Mesothelial cell of epicardium (in vitro differentiated cells): Measurements from ENCODE around the gene PIH1D2. TPM values are rescaled to one million over a fixed set of nuclear protein-coding genes. Genes with fewer than 3 reads are reported as not detected.
A peak's percentile ranks its signal among the peaks of the same experiment; 100 is the strongest.
"Not testable (repeated sequence)": the region's sequence is repeated elsewhere in the genome, so short reads cannot be mapped to it uniquely, and the experiment has no call there.

Source experiments
- DNase-seq, 2 experiments: peaks; one replicate each; pipeline ENCODE4 v3.0.0; 2021; ENCODE audit warnings: low spot score in 2 of 2; ENCODE audit not compliant: unreplicated experiment in 2 of 2
- H3K27ac Mint-ChIP-seq: 2 replicates; pipeline ENCODE4 v1.8.0; 2021; ENCODE audit warnings: mixed read lengths
- H3K27me3 Mint-ChIP-seq: 2 replicates; pipeline ENCODE4 v1.8.0; 2021; ENCODE audit warnings: low read depth, mixed read lengths
- H3K36me3 Mint-ChIP-seq: 2 replicates; pipeline ENCODE4 v1.8.0; 2021; ENCODE audit warnings: mixed read lengths
- H3K4me1 Mint-ChIP-seq: 2 replicates; pipeline ENCODE4 v1.8.0; 2021; ENCODE audit warnings: mixed read lengths
- H3K4me3 Mint-ChIP-seq: 2 replicates; pipeline ENCODE4 v1.8.0; 2021; ENCODE audit warnings: mild to moderate bottlenecking, moderate library complexity, mixed read lengths
- H3K9me3 Mint-ChIP-seq: 2 replicates; pipeline ENCODE4 v1.8.0; 2021; ENCODE audit warnings: mixed read lengths
- CTCF ChIP-seq: fragments of 200-600 bp; sonication (generic); IDR thresholded peaks from one replicate; pipeline ENCODE4 v1.5.0; 2021; ENCODE audit warnings: antibody characterized with exemption; ENCODE audit not compliant: unreplicated experiment
- total RNA-seq: library from RNA; stranded (reverse); gene quantifications from 3 replicates; pipeline ENCODE4 v1.2.1, GENCODE V29; 2021

The PIH1D2 gene
- total RNA-seq, 1 donor from 2014 or later: 1.9 TPM

- TF ChIP-seq CTCF: no peak
- DNase-seq: no peak
- H3K4me1 Mint-ChIP-seq: no peaks in the 10 kb centered on the region
- peaks cover 17% of the 10 kb centered on the region for H3K36me3 Mint-ChIP-seq
- no peak overlapping the region for H3K4me3 Mint-ChIP-seq
- no peak overlapping the region for H3K27ac Mint-ChIP-seq
- H3K9me3 Mint-ChIP-seq: no peaks in the 10 kb centered on the region
- no peaks in the 10 kb centered on the region for H3K27me3 Mint-ChIP-seq
Observed at GRCh38 chr11:112097734-112098528, 24.1 kb upstream of the PIH1D2 start.

- Mint-ChIP-seq H3K4me3 (no peak overlapping the region), H3K4me1 (no peaks in the 10 kb centered on the region), H3K9me3 (no peaks in the 10 kb centered on the region), H3K27me3 (no peaks in the 10 kb centered on the region), H3K27ac (no peak overlapping the region), H3K36me3 (peaks cover 32% of the 10 kb centered on the region)
- DNase-seq: no peak
- TF ChIP-seq CTCF: no peak
Observed at GRCh38 chr11:112096194-112096593, 22.4 kb upstream of the PIH1D2 start.

GRCh38 chr11:112095302-112095701, 21.5 kb upstream of the PIH1D2 start:
- not testable (repeated sequence) for H3K9me3 Mint-ChIP-seq, H3K27me3 Mint-ChIP-seq, DNase-seq, H3K27ac Mint-ChIP-seq, H3K4me3 Mint-ChIP-seq, H3K4me1 Mint-ChIP-seq
- H3K36me3 Mint-ChIP-seq: peaks cover 36% of the 10 kb centered on the region

- H3K27me3 Mint-ChIP-seq: no peaks in the 10 kb centered on the region
- no peak for DNase-seq
- peaks cover 44% of the 10 kb centered on the region for H3K36me3 Mint-ChIP-seq
- peak overlapping the region; percentile 97 for H3K27ac Mint-ChIP-seq
- no peaks in the 10 kb centered on the region for H3K9me3 Mint-ChIP-seq
- TF ChIP-seq CTCF: no peak
- peak overlapping the region; percentile 100 for H3K4me3 Mint-ChIP-seq
- peaks cover 42% of the 10 kb centered on the region for H3K4me1 Mint-ChIP-seq
Observed at GRCh38 chr11:112087212-112087611, 13.4 kb upstream of the PIH1D2 start.

- Mint-ChIP-seq H3K4me3 (peak within 1 kb of the TSS; percentile 100), H3K9me3 (no peaks in the 10 kb centered on the region), H3K27ac (peak within 1 kb of the TSS; percentile 97), H3K36me3 (peaks cover 41% of the 10 kb centered on the region), H3K4me1 (peaks cover 42% of the 10 kb centered on the region), H3K27me3 (no peaks in the 10 kb centered on the region)
- no peak for TF ChIP-seq CTCF
- DNase-seq: peak; percentile 91 to 96
Observed at GRCh38 chr11:112086422-112087191, 12.8 kb upstream of the PIH1D2 start, which contains the start of the genes SDHD and TIMM8B. SDHD (plus strand) TSS chr11:112086873; CDS start chr11:112086908, 35 bp downstream. TIMM8B (minus strand) TSS chr11:112086756; CDS start chr11:112086723, 33 bp downstream.
